Left colon (tissue), 2 donors: ENCODE data around the gene GPR65. TPM values are rescaled to one million over a fixed set of nuclear protein-coding genes. Genes with fewer than 3 reads are reported as not detected.
"Not testable (repeated sequence)": the region's sequence is repeated elsewhere in the genome, so short reads cannot be mapped to it uniquely, and the experiment has no call there.

ENCODE experiments used
- ATAC-seq: fragments of 200-7000 bp; cut with Tn5 transposase; one replicate; pipeline ENCODE4 v1.9.1; 2020; ENCODE audit warnings: mild to moderate bottlenecking, moderate library complexity
- DNase-seq, 2 donors: peaks; one replicate each; pipeline ENCODE4 v3.0.0-alpha.2; 2020
- intact Hi-C, 2 donors: fragments of 100-400 bp; cut with DNase I in 1 of 2; cut with micrococcal nuclease in 1 of 2; formaldehyde crosslinking; loops; one replicate each; pipeline versions ENCODE4 v1.11.2 to v1.14.0; 2022; cut with DNase I, micrococcal nuclease
- total RNA-seq, 2 donors: library from RNA; stranded (reverse); fragmentation: NEBNext Ultra II Directional; extraction: Animal tissue kit (Norgen Biotek cat#: 25700); gene quantifications; one replicate each; pipeline ENCODE4 v1.2.1, GENCODE V29; 2021
- donor health status: DM: no; HTN: no; CAD: no.
- donor health status: DM: yes; HTN: yes; CAD: no.

GPR65 gene
- total RNA-seq, 2 donors from 2014 or later: 0.18 to 1.5 TPM

DNA sequence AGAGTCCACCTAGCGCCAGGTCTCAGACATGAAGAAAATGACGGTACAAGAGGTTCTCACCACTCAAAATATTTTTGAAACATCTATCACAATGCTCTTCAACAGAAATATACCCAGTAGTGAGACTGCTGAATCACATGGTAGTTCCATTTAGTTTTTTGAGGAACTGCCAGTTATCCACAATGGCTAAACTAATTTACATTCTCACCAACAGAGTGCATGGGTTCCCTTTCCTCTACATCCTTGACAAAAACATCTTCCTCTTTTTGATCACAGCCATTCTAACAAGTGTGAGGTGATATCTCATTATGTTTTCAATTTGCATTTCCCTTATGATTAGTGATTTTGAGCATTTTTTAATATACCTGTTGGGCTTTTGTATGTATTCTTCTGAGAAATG, 5.7 kb upstream of the GPR65 start:
- ATAC-seq (no peak), DNase-seq (no peak)
- intact Hi-C loops: no loop called here

DNA sequence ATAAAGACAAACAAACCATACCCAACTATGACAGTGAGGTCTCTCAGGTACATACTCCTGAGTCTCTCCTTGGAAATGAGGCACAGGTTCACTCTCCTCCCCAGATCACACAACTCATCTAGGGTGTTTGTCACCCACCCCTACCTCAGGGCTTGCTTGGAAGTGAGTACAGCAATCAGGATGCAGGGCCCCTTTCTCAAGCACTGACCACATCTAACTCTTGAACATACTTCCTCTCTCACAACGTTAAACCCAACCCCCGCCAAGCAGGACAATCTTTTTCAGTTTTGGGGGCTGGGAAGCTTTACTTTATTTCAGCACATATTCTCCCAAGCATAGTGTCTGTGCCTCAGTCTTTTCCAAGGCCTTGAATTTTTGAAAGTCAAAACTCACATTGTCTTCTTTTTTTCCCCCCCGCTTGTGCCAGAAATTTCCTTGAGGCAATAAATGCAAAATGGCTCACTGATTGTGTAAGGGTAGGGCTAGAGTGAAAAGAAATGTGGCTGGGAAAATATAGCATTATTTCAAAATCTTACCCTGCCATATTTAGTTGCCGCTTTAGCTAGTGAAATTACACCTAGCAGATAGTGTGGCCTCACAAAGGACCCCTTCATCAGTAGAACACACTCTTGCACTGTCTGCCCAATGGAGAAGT, 2.4 kb upstream of the GPR65 start:
- DNase-seq (no peak), ATAC-seq (no peak)

DNA sequence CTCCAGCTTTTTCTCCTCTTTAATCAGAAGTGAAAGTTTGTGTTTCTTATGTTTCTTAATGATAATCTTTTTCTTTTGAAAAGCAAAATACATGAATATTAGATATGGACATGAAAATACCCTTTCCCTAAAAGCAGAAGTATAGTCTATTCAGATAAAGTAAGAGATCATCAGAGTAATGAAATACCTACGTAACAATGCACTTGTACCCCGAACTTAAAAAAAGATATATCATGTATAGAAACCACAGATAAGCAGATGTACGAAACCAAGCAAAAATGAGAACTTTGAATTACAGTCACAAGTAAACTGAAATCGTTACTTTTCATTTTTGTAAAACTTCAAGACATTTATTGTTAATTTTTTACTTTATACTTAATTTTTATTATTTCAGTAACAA, 1.5 kb upstream of the GPR65 start:
- DNase-seq: no peak
- intact Hi-C loops: no loop called here
- no peak for ATAC-seq

More for the DNA sequence above, 2.4 kb upstream of the GPR65 start:
- intact Hi-C loops: no loop called here

DNA sequence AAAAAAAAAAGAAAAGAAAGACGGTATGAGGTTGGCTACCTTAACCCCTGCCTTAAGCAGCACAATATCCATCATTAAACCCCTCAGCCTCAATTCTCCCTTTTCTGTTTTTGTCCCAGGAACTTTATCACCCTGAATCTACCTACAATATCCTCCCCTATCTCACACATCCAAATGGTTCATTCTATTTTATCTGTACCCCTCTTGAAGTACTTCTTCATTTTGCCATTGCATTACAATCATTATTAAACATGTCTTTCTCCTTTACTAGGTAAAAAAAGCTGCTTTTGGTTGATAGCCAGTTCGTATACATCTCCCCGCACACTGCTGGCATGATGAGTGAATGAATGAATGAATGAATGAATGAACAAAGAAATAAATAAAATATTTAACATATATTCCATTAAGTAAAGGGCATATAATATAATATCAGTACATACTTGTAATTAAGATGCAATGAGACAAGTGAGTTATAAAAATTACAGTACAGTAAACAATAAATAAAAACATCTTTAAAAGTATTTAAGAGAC, 364 bp upstream of the GPR65 start:
- no peak for DNase-seq
- no peak for ATAC-seq
- intact Hi-C loops: no loop called here

DNA sequence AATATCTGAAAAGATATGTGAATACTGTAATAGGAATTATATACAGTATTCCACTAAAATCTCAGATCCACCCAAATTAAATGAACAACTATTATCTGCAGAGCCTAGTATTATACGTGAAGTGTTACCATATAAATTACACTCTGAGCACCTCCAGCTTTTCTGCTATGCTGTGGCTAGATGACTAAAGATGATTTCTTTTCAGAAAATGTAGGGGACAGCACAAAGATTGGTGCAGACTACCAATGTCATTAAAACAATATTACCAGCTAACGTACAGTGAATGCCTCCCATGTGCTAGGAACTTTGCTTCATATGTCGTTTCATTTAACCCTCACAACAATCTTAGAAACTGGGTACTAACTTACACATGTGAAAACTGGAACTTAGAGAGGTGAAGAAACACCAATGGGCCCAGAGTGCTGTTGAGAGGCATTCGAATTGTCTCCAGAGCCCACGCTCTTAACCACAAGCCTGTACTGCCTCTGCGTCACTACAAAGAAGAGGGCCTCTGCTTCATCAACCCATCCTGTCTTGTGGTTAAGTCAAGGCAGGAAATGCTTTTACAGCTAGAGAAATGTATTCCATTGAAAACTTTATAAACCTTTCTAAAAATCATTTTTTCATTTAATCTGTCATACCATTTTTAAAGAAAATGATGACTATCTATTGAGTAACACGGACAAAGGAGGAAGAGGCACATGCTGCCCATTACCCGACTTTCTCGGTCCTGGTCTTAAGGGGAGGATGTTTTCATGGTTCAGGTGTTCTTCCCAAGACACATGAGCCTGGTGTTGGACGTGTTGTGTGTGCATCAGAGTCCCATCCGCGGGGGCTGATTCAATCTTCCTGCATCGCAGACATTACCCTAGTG, 1.3 kb downstream of the GPR65 start:
- DNase-seq (peak in 1 of 2 donors; percentile 19), ATAC-seq (peak; percentile 54)
- intact Hi-C loops: no loop called here

DNA sequence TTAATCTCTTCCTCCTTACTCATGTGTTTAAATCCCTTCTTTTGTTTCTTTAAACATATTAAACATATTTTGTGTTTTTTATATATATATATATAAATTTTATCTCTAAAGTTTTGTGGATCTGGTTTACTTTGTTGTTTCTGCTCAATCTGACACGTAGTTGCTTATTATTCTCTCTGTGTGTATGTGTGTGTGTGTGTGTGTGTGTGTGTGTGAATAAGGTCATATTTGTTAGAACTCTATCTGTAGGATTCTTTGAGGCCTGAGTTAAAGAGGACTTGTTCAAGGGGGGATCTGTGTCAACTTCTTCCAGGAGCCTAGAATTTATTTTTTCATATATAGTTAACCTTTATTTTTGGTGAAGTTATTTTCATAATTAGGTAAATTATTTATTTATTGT, 2.7 kb downstream of the GPR65 start:
- intact Hi-C loops: no loop called here
- no peak for DNase-seq
- no peak for ATAC-seq

DNA sequence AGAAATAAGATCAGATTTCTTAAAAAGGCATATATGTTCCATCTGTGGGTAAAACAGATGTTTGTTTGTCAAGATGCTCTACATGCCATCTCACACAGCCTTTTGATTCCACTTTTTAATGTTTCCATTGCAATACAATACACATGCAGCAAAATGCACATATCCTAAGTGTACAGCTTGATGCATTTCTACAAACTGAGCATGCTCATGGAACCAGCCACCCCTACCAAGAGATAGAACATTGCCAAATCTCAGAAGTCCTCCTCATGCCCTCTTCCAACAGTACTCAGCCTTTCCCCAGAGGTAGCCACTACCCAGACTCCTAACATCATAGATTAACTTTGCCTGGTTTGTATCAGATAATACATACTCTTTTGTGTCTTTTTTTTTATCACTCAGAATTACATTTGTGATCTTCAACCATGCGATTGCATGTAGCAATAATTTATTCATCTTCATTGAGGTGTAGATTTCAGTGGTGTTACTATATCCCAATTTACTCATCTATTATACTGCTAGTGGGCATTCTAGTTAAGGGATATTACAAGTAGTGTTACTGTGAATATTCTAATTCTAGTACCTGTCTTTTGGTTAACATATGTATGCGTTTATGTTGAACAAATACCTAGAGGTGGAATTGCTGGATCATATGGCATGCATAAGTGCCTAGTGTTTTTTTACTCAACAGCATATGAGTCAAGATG, 3.3 kb downstream of the GPR65 start:
- no peak for ATAC-seq
- DNase-seq: no peak
- intact Hi-C loops: no loop called here

DNA sequence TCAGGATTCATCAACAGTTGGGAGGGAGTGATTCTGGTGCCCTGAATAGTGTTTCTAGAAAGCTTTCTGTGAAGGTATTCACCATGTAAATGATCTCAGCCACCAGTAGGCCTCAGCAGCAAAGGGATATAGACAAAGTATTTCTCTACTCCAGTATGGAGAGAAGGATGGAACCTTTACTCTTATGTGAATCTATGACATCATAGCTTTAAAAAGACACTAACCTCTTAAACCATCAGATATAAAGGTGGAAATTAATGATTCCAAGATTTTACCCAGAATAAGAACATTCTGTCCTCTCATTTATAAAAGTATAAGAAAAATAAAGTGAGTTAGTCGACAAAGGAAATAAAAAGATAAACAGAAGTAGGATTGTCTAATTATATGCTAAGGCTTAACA, 4.6 kb downstream of the GPR65 start:
- intact Hi-C loops: no loop called here
- DNase-seq (no peak), ATAC-seq (no peak)

DNA sequence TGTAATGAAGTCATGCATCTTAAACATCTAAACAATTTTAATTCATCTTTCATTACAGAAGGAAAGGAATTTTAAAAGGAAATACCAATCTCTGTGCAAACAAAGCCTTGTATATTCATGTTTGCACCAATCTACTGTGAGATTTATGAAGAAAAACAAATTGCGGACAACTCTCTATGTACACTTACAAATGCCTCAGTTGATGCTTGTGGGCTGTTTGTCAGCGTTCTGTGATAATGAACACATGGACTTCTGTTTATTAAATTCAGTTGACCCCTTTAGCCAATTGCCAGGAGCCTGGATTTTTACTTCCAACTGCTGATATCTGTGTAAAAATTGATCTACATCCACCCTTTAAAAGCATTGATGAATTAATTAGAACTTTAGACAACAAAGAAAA, 5.4 kb downstream of the GPR65 start:
- DNase-seq (no peak), ATAC-seq (no peak)
- intact Hi-C loops: no loop called here

DNA sequence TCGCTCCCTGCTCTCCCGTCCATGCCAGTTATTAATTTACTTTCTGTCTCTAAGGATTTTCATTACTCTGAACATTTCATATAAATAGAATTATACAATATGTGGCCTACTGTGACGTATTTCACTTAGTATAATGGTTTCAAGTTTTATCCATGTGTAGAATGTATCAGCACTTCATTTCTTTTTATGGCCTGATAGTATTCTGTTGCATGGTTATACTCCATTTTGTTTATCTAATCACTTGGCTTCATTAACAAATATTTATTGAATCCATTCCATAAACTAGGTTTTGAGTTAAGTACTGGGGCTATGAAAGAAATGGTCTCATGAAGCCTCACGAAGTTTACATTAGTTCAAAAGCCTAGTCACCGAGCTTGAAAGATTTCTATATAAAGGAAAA, 7.6 kb downstream of the GPR65 start:
- DNase-seq (no peak), ATAC-seq (no peak)
- intact Hi-C loops: no loop called here

DNA sequence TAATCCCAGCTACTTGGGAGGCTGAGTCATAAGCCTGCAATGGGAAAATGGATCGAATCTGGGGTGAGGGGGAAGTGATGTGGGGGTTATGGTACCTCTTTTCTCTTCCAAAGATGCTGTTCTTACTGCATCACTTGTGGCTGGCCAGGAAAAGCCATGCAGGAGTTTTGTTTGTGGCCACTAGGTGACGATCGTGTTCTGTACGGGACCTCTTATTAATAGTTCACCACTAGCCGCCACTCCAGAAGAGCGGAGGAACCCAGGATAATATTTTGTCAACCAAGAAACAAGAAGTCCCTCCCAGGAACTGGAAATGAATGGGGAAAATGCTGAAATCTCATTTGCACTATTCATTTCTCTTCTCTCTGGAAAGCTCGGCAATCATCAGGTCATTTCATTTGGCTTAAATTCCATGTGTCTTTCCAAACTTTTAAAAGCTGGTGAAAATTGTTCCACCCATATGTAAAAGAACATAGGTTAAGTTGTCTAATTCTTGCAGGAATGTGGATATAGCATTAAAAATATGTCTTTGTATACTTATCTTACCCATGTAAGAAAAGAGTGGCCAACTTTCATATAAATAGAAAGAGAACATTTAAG, 8.9 kb downstream of the GPR65 start:
- DNase-seq (peak; percentile 54 to 64), ATAC-seq (peak; percentile 94)
- intact Hi-C loops: no loop called here

DNA sequence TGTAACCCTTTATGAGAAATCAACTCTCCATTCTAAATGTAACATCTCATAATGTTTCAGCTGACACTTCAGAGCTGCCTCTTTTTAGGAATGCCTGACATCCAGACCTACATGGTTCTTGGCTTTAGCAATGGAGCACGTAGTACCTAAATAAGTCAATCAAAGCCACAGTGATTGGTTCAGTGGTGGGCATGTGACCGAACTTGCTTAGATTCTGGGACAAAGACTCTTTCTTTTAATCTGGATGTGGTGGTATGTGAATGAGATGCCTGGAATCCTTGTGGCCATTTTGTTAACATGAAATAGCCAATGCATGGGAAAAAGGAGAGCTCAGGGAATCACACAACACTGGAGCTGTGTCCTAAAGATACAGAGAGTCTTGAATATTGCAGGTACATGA, 11.8 kb downstream of the GPR65 start:
- intact Hi-C loops: no loop called here
- DNase-seq: no peak
- ATAC-seq: no peak

DNA sequence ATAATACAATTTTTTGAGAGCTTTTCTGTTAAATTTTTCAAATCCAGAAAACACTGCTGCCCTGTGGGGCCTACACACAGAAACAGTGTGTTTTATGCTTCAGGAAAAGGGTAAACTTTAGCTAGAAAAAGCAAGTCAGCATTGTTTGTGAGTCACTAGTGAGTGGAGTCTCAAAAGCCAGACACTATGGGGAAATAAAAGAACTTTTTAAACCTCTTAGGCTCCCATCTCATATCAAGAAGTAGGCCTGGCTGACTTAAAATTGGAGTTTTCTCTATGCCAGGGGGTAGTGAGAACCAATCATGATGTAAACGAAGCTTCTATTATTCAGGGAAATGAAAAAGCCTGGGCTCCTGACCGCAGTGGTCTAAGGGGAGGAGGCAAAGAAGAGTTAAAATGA, 12.6 kb downstream of the GPR65 start:
- no peak for DNase-seq
- ATAC-seq: no peak
- intact Hi-C loops: no loop called here

DNA sequence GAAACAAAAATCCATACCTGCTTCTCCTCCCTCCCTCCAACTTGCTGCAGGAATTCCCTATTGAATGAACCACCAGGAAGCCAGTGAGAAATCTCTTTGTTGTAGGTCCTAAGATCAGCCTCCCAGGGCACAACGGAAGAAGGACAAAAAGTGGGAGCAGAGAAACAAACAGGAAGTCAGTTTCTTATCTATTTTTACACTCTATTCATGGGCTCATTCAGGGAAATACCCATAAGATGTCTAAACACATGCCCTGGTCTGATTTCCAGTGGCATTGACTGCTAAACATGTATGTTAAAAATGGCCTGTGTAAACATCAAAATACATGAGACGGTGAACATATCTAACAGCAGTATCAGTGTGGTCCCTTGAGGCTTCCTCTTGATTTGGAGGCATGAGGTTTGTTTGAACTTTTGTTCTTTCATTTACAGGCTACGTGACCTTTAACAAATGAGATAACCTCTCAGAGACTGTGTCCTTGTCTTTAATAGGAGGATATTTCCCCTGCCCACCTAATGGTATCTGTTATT, 18.8 kb downstream of the GPR65 start:
- intact Hi-C loops: no loop called here
- DNase-seq: no peak
- ATAC-seq: peak; percentile 67

DNA sequence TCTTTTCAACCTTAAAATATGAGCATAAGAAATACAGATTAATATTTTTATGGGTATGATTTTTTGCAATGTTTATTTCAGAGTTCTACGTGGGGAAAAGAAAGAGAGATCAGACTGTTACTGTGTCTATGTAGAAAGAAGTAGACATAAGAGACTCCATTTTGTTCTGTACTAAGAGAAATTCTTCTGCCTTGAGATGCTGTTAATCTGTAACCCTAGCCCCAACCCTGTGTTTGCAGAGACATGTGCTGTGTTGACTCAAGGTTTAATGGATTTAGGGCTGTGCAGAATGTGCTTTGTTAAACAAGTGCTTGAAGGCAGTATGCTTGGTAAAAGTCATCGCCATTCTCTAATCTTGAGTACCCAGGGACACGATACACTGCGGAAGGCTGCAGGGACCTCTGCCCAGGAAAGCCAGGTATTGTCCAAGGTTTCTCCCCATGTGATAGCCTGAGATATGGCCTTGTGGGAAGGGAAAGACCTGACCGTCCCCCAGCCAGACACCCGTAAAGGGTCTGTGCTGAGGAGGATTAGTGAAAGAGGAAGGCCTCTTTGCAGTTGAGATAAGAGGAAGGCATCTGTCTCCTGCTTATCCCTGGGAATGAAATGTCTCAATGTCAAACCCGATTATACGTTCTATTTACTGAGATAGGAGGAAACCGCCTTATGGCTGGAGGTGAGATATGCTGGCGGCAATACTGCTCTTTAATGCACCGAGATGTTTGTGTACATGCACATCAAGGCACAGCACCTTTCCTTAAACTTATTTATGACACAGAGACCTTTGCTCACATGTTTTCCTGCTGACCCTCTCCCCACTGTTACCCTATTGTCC, 19.5 kb downstream of the GPR65 start:
- peak; percentile 56 for ATAC-seq
- intact Hi-C loops, DNase-seq: not testable (repeated sequence)

DNA sequence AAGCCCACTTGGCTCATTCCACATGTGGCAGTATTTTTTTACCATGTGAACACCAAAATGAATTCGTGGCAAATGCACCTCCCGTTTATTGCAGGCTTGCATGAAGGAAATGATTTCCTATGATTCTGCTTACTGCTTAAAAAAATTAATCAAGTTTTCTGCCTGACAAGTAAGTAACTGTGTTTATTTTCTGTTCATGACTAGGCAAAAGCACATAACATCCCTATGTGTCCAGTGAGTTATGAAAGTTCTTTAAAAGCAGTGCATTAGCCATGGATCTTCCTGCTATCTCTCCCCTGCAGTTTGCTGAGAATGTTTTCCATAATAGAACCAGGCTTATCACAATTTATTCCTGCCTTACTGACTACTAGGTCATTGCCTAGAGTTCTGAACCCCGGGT, 20.4 kb downstream of the GPR65 start:
- intact Hi-C loops: no loop called here
- ATAC-seq (no peak), DNase-seq (no peak)

DNA sequence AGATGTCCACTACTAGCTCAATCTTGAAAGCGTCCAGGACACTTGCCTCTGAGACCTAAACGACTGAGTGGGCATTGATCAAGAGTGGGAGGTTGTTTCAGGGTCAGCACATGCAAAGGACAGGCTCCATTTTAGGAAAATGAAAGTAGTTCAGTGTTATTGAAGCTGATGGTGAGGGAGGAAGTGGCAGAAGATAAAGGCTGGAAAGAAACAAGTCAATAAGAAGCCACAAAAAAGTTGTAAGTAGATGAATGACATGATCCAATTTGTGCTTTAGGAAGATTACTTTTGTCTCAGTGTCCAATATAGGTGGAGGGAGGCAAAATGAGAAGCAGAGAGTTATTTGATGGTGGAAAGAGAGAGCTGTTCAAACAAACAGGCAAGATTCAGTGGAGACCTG, 22.0 kb downstream of the GPR65 start:
- ATAC-seq (no peak), DNase-seq (no peak)
- intact Hi-C loops: no loop called here

DNA sequence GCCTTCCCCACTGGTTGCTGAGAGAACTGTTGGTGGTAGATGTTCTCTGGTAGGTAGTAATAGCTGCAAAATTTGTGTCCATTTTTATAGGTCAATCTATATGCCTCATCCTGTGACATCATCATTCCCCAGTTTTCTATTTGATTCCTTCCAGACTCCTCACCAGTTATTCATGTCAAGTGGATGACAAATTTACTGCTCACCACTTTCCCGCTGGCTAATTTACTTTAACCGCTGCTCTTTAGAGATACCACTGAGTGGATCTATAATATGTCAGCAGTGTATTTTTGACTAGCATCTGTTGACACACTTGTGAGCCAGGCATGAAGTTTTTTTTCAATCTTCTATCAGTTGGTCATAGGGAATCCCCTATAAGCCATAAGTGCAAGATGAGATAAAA, 24.6 kb downstream of the GPR65 start:
- no peak for DNase-seq
- intact Hi-C loops: no loop called here
- ATAC-seq: no peak
